K562 (cell line): Measurements from ENCODE around the gene GATA5.

Experiments used
- BCLAF1 ChIP-seq, 2 experiments: fragments of 450-650 bp in 1 of 2; IDR thresholded peaks; 2 replicates each; pipeline ENCODE4 v1.6.1; 2011 to 2017; ENCODE audit warnings: low read depth in 2 of 2, antibody characterized with exemption in 1 of 2, borderline replicate concordance in 1 of 2, low read length in 1 of 2, mild to moderate bottlenecking in 1 of 2, mixed read lengths in 1 of 2; ENCODE audit not compliant: control insufficient read depth in 1 of 2
- CTCF ChIP-seq, 3 experiments: IDR thresholded peaks in 2 of 3; conservative IDR thresholded peaks in 1 of 3; 2 replicates each; pipeline ENCODE4 v1.5.1; 2011 to 2012; ENCODE audit warnings: low read length in 3 of 3, mild to moderate bottlenecking in 3 of 3, control low read depth in 2 of 3, improper control_type of control experiment in 1 of 3, inconsistent platforms in 1 of 3, low read depth in 1 of 3, mixed read lengths in 1 of 3, moderate library complexity in 1 of 3; ENCODE audit not compliant: insufficient read depth in 2 of 3
- E2F4 ChIP-seq: sonication (generic); formaldehyde crosslinking; IDR thresholded peaks from 2 replicates; pipeline ENCODE4 v1.8.0; 2022; ENCODE audit warnings: mild to moderate bottlenecking, low read depth, missing genetic modification reagents
- FOXA1 ChIP-seq: fragments of 450-650 bp; IDR thresholded peaks from 2 replicates; pipeline ENCODE4 v1.6.1; 2016; ENCODE audit warnings: mild to moderate bottlenecking, borderline replicate concordance
- FOXK1 ChIP-seq: sonication (generic); formaldehyde crosslinking; IDR thresholded peaks from 2 replicates; pipeline ENCODE4 v1.8.0; 2022; ENCODE audit warnings: missing genetic modification reagents, mild to moderate bottlenecking, borderline replicate concordance
- FOXM1 ChIP-seq, 2 experiments: fragments of 450-650 bp in 1 of 2; sonication (generic) in 1 of 2; formaldehyde crosslinking in 1 of 2; IDR thresholded peaks; 2 replicates each; pipeline versions ENCODE4 v1.6.1 to v1.9.0; 2017 to 2022; ENCODE audit warnings: low read depth in 2 of 2, mild to moderate bottlenecking in 2 of 2, missing genetic modification reagents in 1 of 2, moderate library complexity in 1 of 2
- HMG20A ChIP-seq: fragments of 450-650 bp; formaldehyde crosslinking; conservative IDR thresholded peaks from 2 replicates; pipeline ENCODE4 v1.4.0; 2020; ENCODE audit warnings: mild to moderate bottlenecking, mixed read lengths
- JUNB ChIP-seq: fragments of 450-650 bp; formaldehyde crosslinking; conservative IDR thresholded peaks from 2 replicates; pipeline ENCODE4 v1.4.0; 2020; ENCODE audit warnings: mild to moderate bottlenecking
- MAFK ChIP-seq: IDR thresholded peaks from 2 replicates; pipeline ENCODE4 v1.6.1; 2011; ENCODE audit warnings: low read length, improper control_type of control experiment
- MXD1 ChIP-seq: fragments of 250-450 bp; sonication (Bioruptor Pico); IDR thresholded peaks from 2 replicates; pipeline ENCODE4 v1.8.0; 2021; ENCODE audit warnings: borderline replicate concordance, mild to moderate bottlenecking, moderate library complexity; ENCODE audit not compliant: poor library complexity, severe bottlenecking
- RHOXF2B ChIP-seq: fragments of 250-450 bp; sonication (Bioruptor Pico); conservative IDR thresholded peaks from 2 replicates; pipeline ENCODE4 v1.5.1; 2021
- ZNF12 ChIP-seq: sonication (generic); formaldehyde crosslinking; IDR thresholded peaks from 2 replicates; pipeline ENCODE4 v1.4.0; 2020; ENCODE audit warnings: mild to moderate bottlenecking, missing genetic modification reagents
- ZNF121 ChIP-seq: sonication (generic); formaldehyde crosslinking; conservative IDR thresholded peaks from 2 replicates; pipeline ENCODE4 v1.8.0; 2022; ENCODE audit warnings: missing genetic modification reagents
- ZNF785 ChIP-seq: fragments of 250-450 bp; sonication (Bioruptor Pico); IDR thresholded peaks from 2 replicates; pipeline ENCODE4 v1.4.0; 2020; ENCODE audit warnings: mild to moderate bottlenecking

- TF ChIP-seq BCLAF1 (IDR thresholded peaks at IDR 0.05; ENCODE audit: borderline replicate concordance in 1 of 2, control insufficient read depth in 1 of 2, low read depth in 2 of 2, low read length in 1 of 2), result no peak
- TF ChIP-seq FOXA1, result no peak
- no peak for TF ChIP-seq JUNB (CRISPR knock-in tag)
- TF ChIP-seq ZNF12 (CRISPR knock-in tag), result no peak
- TF ChIP-seq CTCF (IDR thresholded peaks at IDR 0.05 in 2 of 3, conservative IDR thresholded peaks at IDR 0.05 in 1 of 3; ENCODE audit: insufficient read depth in 2 of 3, low read depth in 1 of 3, low read length in 3 of 3), result no peak
- no peak for TF ChIP-seq ZNF785 (CRISPR knock-in tag)
- TF ChIP-seq ZNF121 (CRISPR knock-in tag), result no peak
- no peak for TF ChIP-seq MXD1 (CRISPR knock-in tag)
- no peak for TF ChIP-seq FOXM1 (IDR thresholded peaks at IDR 0.05; ENCODE audit: low read depth)
- no peak for TF ChIP-seq FOXM1 (CRISPR knock-in tag; IDR thresholded peaks at IDR 0.05; ENCODE audit: low read depth)
- no peak for TF ChIP-seq HMG20A (CRISPR knock-in tag)
- no peak for TF ChIP-seq RHOXF2B (CRISPR knock-in tag)
- no peak for TF ChIP-seq MAFK
- no peak for TF ChIP-seq FOXK1 (CRISPR knock-in tag)
- TF ChIP-seq E2F4 (CRISPR knock-in tag), result no peak
These were observed 39.5 kb upstream of the GATA5 start for GRCh38 chr20:62515280-62515679.
